RWPE1 (cell line): ENCODE results near the gene FAM227B.
"Not testable (repeated sequence)": the region's sequence is repeated elsewhere in the genome, so short reads cannot be mapped to it uniquely, and the experiment has no call there.

Experiments
- CTCF ChIA-PET: fragments of 350-600 bp; sonication (Branson Sonifier 250); formaldehyde crosslinking; extraction: SDS; loops from one replicate; lab custom pipeline; 2021; lab: Yijun Ruan, JAX
- POLR2A ChIA-PET: fragments of 400-600 bp; formaldehyde crosslinking; extraction: SDS; loops from one replicate; lab custom pipeline; 2020; ENCODE audit warnings: antibody characterized with exemption; ENCODE audit not compliant: low non-redundant PET; lab: Yijun Ruan, JAX
- DNase-seq: peaks from one replicate; pipeline ENCODE4 v3.0.0; 2012; ENCODE audit warnings: low spot score
- H3K27ac ChIP-seq: fragments of 450-650 bp; 2 replicates; pipeline ENCODE4 v1.5.1; 2017
- CTCF ChIP-seq: fragments of 450-650 bp; conservative IDR thresholded peaks from 2 replicates; pipeline ENCODE4 v1.5.1; 2017; ENCODE audit warnings: low read depth, mild to moderate bottlenecking

Gene FAM227B

GRCh38 chr15:49415149-49415548, 205.5 kb downstream of the FAM227B start:
- TF ChIP-seq CTCF = no peak
- no peak for DNase-seq
- POLR2A ChIA-PET = no interaction called here
- no peak overlapping the region for H3K27ac ChIP-seq
- CTCF ChIA-PET = interaction anchor here (0.6 kb wide), 1 partner anchor 316 kb away, joined by 3 read pairs; no protein-coding TSS in a partner anchor

- no peak overlapping the region for H3K27ac ChIP-seq
- TF ChIP-seq CTCF = no peak
- no peak for DNase-seq
- ChIA-PET CTCF (interaction anchor here (0.6 kb wide), 1 partner anchor 267 kb away, joined by 3 read pairs; no protein-coding TSS in a partner anchor), POLR2A (no interaction called here)
Measured at GRCh38 chr15:49412797-49413196, 207.8 kb downstream of the FAM227B start.

- DNase-seq = no peak
- H3K27ac ChIP-seq = no peak overlapping the region
- ChIA-PET POLR2A (no interaction called here), CTCF (interaction anchor here (0.7 kb wide), 1 partner anchor 769 kb away, joined by 6 read pairs; no protein-coding TSS in a partner anchor)
- TF ChIP-seq CTCF = no peak
Measured at GRCh38 chr15:49410641-49411040, 210.0 kb downstream of the FAM227B start.

GRCh38 chr15:49406352-49407118, 214.1 kb downstream of the FAM227B start:
- no peak overlapping the region for H3K27ac ChIP-seq
- ChIA-PET POLR2A (no interaction called here), CTCF (no interaction called here)
- no peak for TF ChIP-seq CTCF
- no peak for DNase-seq

- POLR2A ChIA-PET = not testable (repeated sequence)
- CTCF ChIA-PET = interaction anchor here (1.2 kb wide), 1 partner anchor 13 kb away, joined by 3 read pairs; no protein-coding TSS in a partner anchor
Measured at GRCh38 chr15:49402515-49403296, 217.9 kb downstream of the FAM227B start.

GRCh38 chr15:49387471-49387870, 233.1 kb downstream of the FAM227B start:
- DNase-seq = no peak
- TF ChIP-seq CTCF = no peak
- H3K27ac ChIP-seq = no peak overlapping the region
- ChIA-PET CTCF (interaction anchor here (0.5 kb wide), 1 partner anchor 526 kb away, joined by 4 read pairs; no protein-coding TSS in a partner anchor), POLR2A (no interaction called here)

More at GRCh38 chr15:49402515-49403296, 217.9 kb downstream of the FAM227B start:
- H3K27ac ChIP-seq, DNase-seq: not testable (repeated sequence)

- no peak for TF ChIP-seq CTCF
- ChIA-PET CTCF (no interaction called here), POLR2A (no interaction called here)
- no peak overlapping the region for H3K27ac ChIP-seq
- DNase-seq = no peak
Measured at GRCh38 chr15:49383266-49383665, 237.4 kb downstream of the FAM227B start.
